Neuronal stem cell (in vitro differentiated cells): ENCODE data around the gene PHTF2.

Experiments
- DNase-seq: peaks from one replicate; pipeline ENCODE4 v3.0.0-alpha.2; 2013; ENCODE audit warnings: low spot score
- H2AFZ ChIP-seq: one replicate; pipeline ENCODE4 v1.6.1; 2013; ENCODE audit warnings: mild to moderate bottlenecking, low read length, inconsistent platforms
- H2AK5ac ChIP-seq: 2 replicates; pipeline ENCODE4 v1.6.1; 2013; ENCODE audit warnings: low read depth, mild to moderate bottlenecking, inconsistent platforms, low read length, moderate library complexity, mixed read lengths
- H2BK120ac ChIP-seq: 2 replicates; pipeline ENCODE4 v1.6.1; 2013; ENCODE audit warnings: low read depth, mild to moderate bottlenecking, inconsistent platforms, low read length, moderate library complexity, mixed read lengths
- H2BK12ac ChIP-seq: one replicate; pipeline ENCODE4 v1.6.1; 2013; ENCODE audit warnings: low read length, inconsistent platforms
- H2BK15ac ChIP-seq: 2 replicates; pipeline ENCODE4 v1.6.1; 2013; ENCODE audit warnings: mild to moderate bottlenecking, low read length, inconsistent platforms, mixed read lengths
- H2BK5ac ChIP-seq: one replicate; pipeline ENCODE4 v1.6.1; 2013; ENCODE audit warnings: inconsistent platforms, mild to moderate bottlenecking, low read length, moderate library complexity
- H3K14ac ChIP-seq: one replicate; pipeline ENCODE4 v1.6.1; 2013; ENCODE audit warnings: low read length, inconsistent platforms
- H3K18ac ChIP-seq: 2 replicates; pipeline ENCODE4 v1.6.1; 2013; ENCODE audit warnings: low read length, inconsistent platforms
- H3K23ac ChIP-seq: 2 replicates; pipeline ENCODE4 v1.6.1; 2013; ENCODE audit warnings: low read depth, mild to moderate bottlenecking, mixed read lengths, low read length, inconsistent platforms; ENCODE audit not compliant: poor library complexity
- H3K27ac ChIP-seq: replicated peaks from 3 replicates; pipeline ENCODE4 v1.5.1; 2013; ENCODE audit warnings: low read length, inconsistent platforms
- H3K27me3 ChIP-seq, 3 experiments: 2 replicates each; pipeline ENCODE4 v1.6.1; 2013; ENCODE audit warnings: low read length in 3 of 3, mild to moderate bottlenecking in 2 of 3, inconsistent platforms in 1 of 3, low read depth in 1 of 3, mixed read lengths in 1 of 3, moderate library complexity in 1 of 3; ENCODE audit not compliant: control insufficient read depth in 3 of 3, insufficient read depth in 3 of 3
- H3K36me3 ChIP-seq, 2 donors: replicated peaks in 1 of 2; 2 replicates each; pipeline ENCODE4 v1.6.1; 2013; ENCODE audit warnings: low read length in 2 of 2; ENCODE audit not compliant: control insufficient read depth in 2 of 2, insufficient read depth in 2 of 2
- H3K4ac ChIP-seq: 2 replicates; pipeline ENCODE4 v1.6.1; 2013; ENCODE audit warnings: inconsistent platforms, mild to moderate bottlenecking, low read length, moderate library complexity
- H3K4me1 ChIP-seq, 2 donors: 1 replicate in 1 of 2; 2 replicates in 1 of 2; pipeline ENCODE4 v1.6.1; 2013; ENCODE audit warnings: low read length in 2 of 2, low read depth in 1 of 2; ENCODE audit not compliant: control insufficient read depth in 2 of 2, insufficient read depth in 1 of 2
- H3K4me2 ChIP-seq: one replicate; pipeline ENCODE4 v1.6.1; 2013; ENCODE audit warnings: mild to moderate bottlenecking, low read length, inconsistent platforms; ENCODE audit not compliant: insufficient read depth, poor library complexity, severe bottlenecking
- H3K4me3 ChIP-seq, 2 donors: 2 replicates each; pipeline ENCODE4 v1.5.1; 2013; ENCODE audit warnings: low read length in 2 of 2, mild to moderate bottlenecking in 2 of 2, inconsistent platforms in 1 of 2, moderate library complexity in 1 of 2
- H3K79me1 ChIP-seq: one replicate; pipeline ENCODE4 v1.6.1; 2013; ENCODE audit warnings: low read depth, mild to moderate bottlenecking, inconsistent platforms, low read length, moderate library complexity
- H3K9ac ChIP-seq: one replicate; pipeline ENCODE4 v1.6.1; 2013; ENCODE audit warnings: mild to moderate bottlenecking, low read depth, low read length, inconsistent platforms; ENCODE audit not compliant: poor library complexity
- H3K9me3 ChIP-seq, 2 donors: replicated peaks in 1 of 2; 2 replicates each; pipeline versions ENCODE3 to v1.6.1; 2013; ENCODE audit warnings: low read length in 2 of 2, mild to moderate bottlenecking in 2 of 2, inconsistent platforms in 1 of 2, low read depth in 1 of 2, mixed read lengths in 1 of 2, moderate library complexity in 1 of 2; ENCODE audit not compliant: control insufficient read depth in 2 of 2, insufficient read depth in 1 of 2
- H4K8ac ChIP-seq: one replicate; pipeline ENCODE4 v1.6.1; 2013; ENCODE audit warnings: low read depth, mild to moderate bottlenecking, inconsistent platforms, low read length, moderate library complexity
- H4K91ac ChIP-seq: one replicate; pipeline ENCODE4 v1.6.1; 2013; ENCODE audit warnings: low read length, low read depth, mild to moderate bottlenecking, inconsistent platforms; ENCODE audit not compliant: poor library complexity
- WGBS, 2 donors: extraction: QIAGEN DNeasy Blood & Tissue Kit; methylation state at CpG; one replicate each; pipeline ENCODE4 v1.1.7; 2013; ENCODE audit warnings: missing lambda C conversion rate in 2 of 2, mixed read lengths in 1 of 2; ENCODE audit not compliant: insufficient read length in 2 of 2, insufficient replicate concordance in 1 of 2; ENCODE audit errors: extremely low coverage in 2 of 2; 5-methylcytosine and 5-hydroxymethylcytosine counted together

PHTF2 gene

GRCh38 chr7:77812290-77812685 is 13.7 kb downstream of the PHTF2 start:
- H3K18ac ChIP-seq, result no peak overlapping the region
- WGBS, 2 donors, result no CpG with 5 or more reads among the region's 1 CpG

GRCh38 chr7:77813180-77813579 is 14.6 kb downstream of the PHTF2 start:
- Histone ChIP-seq H2AK5ac (no peak overlapping the region), H4K8ac (no peak overlapping the region), H3K9me3 (peaks cover 0 to 17% of the 10 kb centered on the region in 2 donors), H3K4ac (no peak overlapping the region), H3K9ac (no peak overlapping the region), H3K18ac (no peak overlapping the region), H3K4me2 (no peak overlapping the region), H3K4me1 (no peaks in the 10 kb centered on the region), H2BK5ac (no peak overlapping the region), H3K14ac (no peak overlapping the region), H3K27ac (no peak overlapping the region), H2BK120ac (no peak overlapping the region), H3K23ac (no peak overlapping the region), H2BK12ac (no peak overlapping the region), H3K36me3 (peaks cover 0 to 17% of the 10 kb centered on the region in 2 donors), H3K79me1 (peaks cover 3% of the 10 kb centered on the region), H3K4me3 (no peak overlapping the region), H4K91ac (no peak overlapping the region), H2AFZ (no peak overlapping the region), H3K27me3 (no peaks in the 10 kb centered on the region), H2BK15ac (no peak overlapping the region)
- DNase-seq, result no peak
- no CpG with 5 or more reads among the region's 2 CpGs for WGBS, 2 donors

More at GRCh38 chr7:77812290-77812685, 13.7 kb downstream of the PHTF2 start:
- Histone ChIP-seq H2AFZ (no peak overlapping the region), H3K79me1 (peaks cover 3% of the 10 kb centered on the region), H4K8ac (no peak overlapping the region), H3K9me3 (peaks cover 0 to 19% of the 10 kb centered on the region in 2 donors), H2BK12ac (no peak overlapping the region), H2AK5ac (no peak overlapping the region), H3K27me3 (no peaks in the 10 kb centered on the region), H3K36me3 (peaks cover 0 to 14% of the 10 kb centered on the region in 2 donors), H3K14ac (no peak overlapping the region), H3K4me3 (no peak overlapping the region), H3K4ac (no peak overlapping the region), H2BK120ac (no peak overlapping the region), H2BK5ac (no peak overlapping the region), H4K91ac (no peak overlapping the region), H3K4me2 (no peak overlapping the region), H3K4me1 (no peaks in the 10 kb centered on the region), H3K27ac (no peak overlapping the region), H3K9ac (no peak overlapping the region), H3K23ac (no peak overlapping the region), H2BK15ac (no peak overlapping the region)
- no peak for DNase-seq

- no peak for DNase-seq
- no peak overlapping the region for H3K23ac ChIP-seq
- H3K18ac ChIP-seq, result no peak overlapping the region
- no peak overlapping the region for H2BK5ac ChIP-seq
- H2BK120ac ChIP-seq, result no peak overlapping the region
- H4K8ac ChIP-seq, result no peak overlapping the region
- H2BK12ac ChIP-seq, result no peak overlapping the region
- H4K91ac ChIP-seq, result no peak overlapping the region
- no peak overlapping the region for H2AFZ ChIP-seq
- H3K4me3 ChIP-seq, result no peak overlapping the region
- no peak overlapping the region for H3K27ac ChIP-seq
- H3K9ac ChIP-seq, result no peak overlapping the region
- peaks cover 16 to 39% of the 10 kb centered on the region in 2 donors for H3K9me3 ChIP-seq
- no peak overlapping the region for H3K14ac ChIP-seq
- no peak overlapping the region for H2AK5ac ChIP-seq
- H3K36me3 ChIP-seq, result peaks cover 2 to 17% of the 10 kb centered on the region in 2 donors
- no peaks in the 10 kb centered on the region for H3K4me1 ChIP-seq
- no peak overlapping the region for H2BK15ac ChIP-seq
- H3K4me2 ChIP-seq, result no peak overlapping the region
- H3K27me3 ChIP-seq, result no peaks in the 10 kb centered on the region
- H3K79me1 ChIP-seq, result peaks cover 8% of the 10 kb centered on the region
- H3K4ac ChIP-seq, result no peak overlapping the region
These were observed 20.4 kb downstream of the PHTF2 start for GRCh38 chr7:77819021-77819420.

GRCh38 chr7:77820967-77821366 is 22.4 kb downstream of the PHTF2 start:
- H2BK120ac ChIP-seq, result no peak overlapping the region
- no peak overlapping the region for H2BK15ac ChIP-seq
- H4K91ac ChIP-seq, result no peak overlapping the region
- no peak overlapping the region for H3K27ac ChIP-seq
- H3K23ac ChIP-seq, result no peak overlapping the region
- H3K9ac ChIP-seq, result no peak overlapping the region
- peaks cover 16 to 38% of the 10 kb centered on the region in 2 donors for H3K9me3 ChIP-seq
- no peaks in the 10 kb centered on the region for H3K4me1 ChIP-seq
- DNase-seq, result no peak
- H2AK5ac ChIP-seq, result no peak overlapping the region
- H3K4me3 ChIP-seq, result no peak overlapping the region
- H3K79me1 ChIP-seq, result peaks cover 8% of the 10 kb centered on the region
- no peak overlapping the region for H3K4ac ChIP-seq
- no peak overlapping the region for H2AFZ ChIP-seq
- H3K14ac ChIP-seq, result no peak overlapping the region
- no peak overlapping the region for H2BK5ac ChIP-seq
- no CpG with 5 or more reads among the region's 2 CpGs for WGBS, 2 donors
- peaks cover 2 to 13% of the 10 kb centered on the region in 2 donors for H3K36me3 ChIP-seq
- no peak overlapping the region for H4K8ac ChIP-seq
- H2BK12ac ChIP-seq, result no peak overlapping the region
- no peak overlapping the region for H3K18ac ChIP-seq
- H3K4me2 ChIP-seq, result no peak overlapping the region
- H3K27me3 ChIP-seq, result no peaks in the 10 kb centered on the region
